ENCODE results near the gene FGR.

The FGR gene

DNA sequence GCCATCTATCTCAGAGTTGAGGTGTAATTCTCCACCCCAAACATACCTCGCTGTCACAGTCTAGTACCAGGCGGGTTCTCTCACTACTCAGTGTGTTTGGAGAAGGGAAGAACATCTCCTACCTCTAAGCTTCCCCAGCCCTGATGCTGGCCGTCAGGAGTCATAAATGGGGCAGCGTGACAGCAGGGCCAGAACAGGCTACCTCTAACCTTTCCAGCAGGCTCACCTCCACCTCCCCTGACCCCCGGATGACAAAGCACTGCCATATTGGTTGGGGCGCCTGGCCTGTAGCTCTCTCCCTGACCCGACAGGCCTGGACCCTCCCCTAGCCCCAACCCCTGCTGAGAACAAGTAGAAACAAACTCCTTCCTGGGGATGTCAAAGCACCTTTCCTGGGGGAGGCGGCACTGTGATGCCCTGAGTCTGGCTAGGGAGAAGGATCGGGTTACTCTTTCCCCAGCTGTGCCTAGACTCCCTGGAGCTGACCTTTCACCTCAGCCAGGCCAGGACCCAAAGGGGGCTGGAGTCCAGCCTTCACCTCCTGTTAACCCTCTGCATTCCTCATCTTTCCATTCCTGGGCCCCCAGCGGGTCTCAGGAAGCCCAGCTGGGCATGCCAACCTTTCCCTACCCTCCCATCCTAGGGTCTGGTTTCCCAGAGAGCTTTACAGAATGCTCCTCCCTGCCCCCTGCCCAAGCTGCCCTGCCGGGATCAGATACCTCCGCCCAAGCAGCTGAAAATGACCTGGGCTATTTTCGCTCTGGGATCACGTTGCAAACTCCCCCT is 65.3 kb downstream of the FGR start:
- Histone ChIP-seq H2AFZ (ENCODE audit: low read depth, low read length, severe bottlenecking) (no peak overlapping the region), H3K9ac (ENCODE audit: low read length) (no peak overlapping the region), H4K20me1 (ENCODE audit: low read depth, low read length) (no peaks in the 10 kb centered on the region), H3K36me3 (ENCODE audit: low read length) (no peaks in the 10 kb centered on the region), H3K9me2 (replicated peaks; ENCODE audit: insufficient read depth, low read length) (no peaks in the 10 kb centered on the region), H3K27ac (ENCODE audit: low read depth, low read length) (no peak overlapping the region), H3K4me3 (ENCODE audit: insufficient read depth, low read length, poor library complexity, severe bottlenecking) (no peak overlapping the region), H3K9me3 (ENCODE audit: insufficient read depth, low read length) (no peaks in the 10 kb centered on the region), H3F3A (ENCODE audit: insufficient read depth) (peaks cover 6% of the 10 kb centered on the region; the same call in 1 of the 2 replicates), H3K79me2 (ENCODE audit: insufficient read depth, low read length) (no peaks in the 10 kb centered on the region), H3K27me3 (ENCODE audit: low read length) (no peaks in the 10 kb centered on the region), H3K4me2 (ENCODE audit: low read depth, low read length, poor library complexity, severe bottlenecking) (no peak overlapping the region)
- TF ChIP-seq, protein P1, sequence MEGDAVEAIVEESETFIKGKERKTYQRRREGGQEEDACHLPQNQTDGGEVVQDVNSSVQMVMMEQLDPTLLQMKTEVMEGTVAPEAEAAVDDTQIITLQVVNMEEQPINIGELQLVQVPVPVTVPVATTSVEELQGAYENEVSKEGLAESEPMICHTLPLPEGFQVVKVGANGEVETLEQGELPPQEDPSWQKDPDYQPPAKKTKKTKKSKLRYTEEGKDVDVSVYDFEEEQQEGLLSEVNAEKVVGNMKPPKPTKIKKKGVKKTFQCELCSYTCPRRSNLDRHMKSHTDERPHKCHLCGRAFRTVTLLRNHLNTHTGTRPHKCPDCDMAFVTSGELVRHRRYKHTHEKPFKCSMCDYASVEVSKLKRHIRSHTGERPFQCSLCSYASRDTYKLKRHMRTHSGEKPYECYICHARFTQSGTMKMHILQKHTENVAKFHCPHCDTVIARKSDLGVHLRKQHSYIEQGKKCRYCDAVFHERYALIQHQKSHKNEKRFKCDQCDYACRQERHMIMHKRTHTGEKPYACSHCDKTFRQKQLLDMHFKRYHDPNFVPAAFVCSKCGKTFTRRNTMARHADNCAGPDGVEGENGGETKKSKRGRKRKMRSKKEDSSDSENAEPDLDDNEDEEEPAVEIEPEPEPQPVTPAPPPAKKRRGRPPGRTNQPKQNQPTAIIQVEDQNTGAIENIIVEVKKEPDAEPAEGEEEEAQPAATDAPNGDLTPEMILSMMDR (IDR thresholded peaks at IDR 0.05; ENCODE audit: insufficient read depth, low read length, poor library complexity, severe bottlenecking), result no peak
- TF ChIP-seq EZH2phosphoT487 (conservative IDR thresholded peaks at IDR 0.05; ENCODE audit: low read length), result no peak

- Histone ChIP-seq H3K4me2 (ENCODE audit: low read depth, low read length, poor library complexity, severe bottlenecking) (peak overlapping the region; percentile 40), H3K9me3 (ENCODE audit: insufficient read depth, low read length) (no peaks in the 10 kb centered on the region), H3K36me3 (ENCODE audit: low read length) (no peaks in the 10 kb centered on the region), H4K20me1 (ENCODE audit: low read depth, low read length) (no peaks in the 10 kb centered on the region), H3K4me3 (ENCODE audit: insufficient read depth, low read length, poor library complexity, severe bottlenecking) (no peak overlapping the region), H3K9me2 (replicated peaks; ENCODE audit: insufficient read depth, low read length) (no peaks in the 10 kb centered on the region), H3K27me3 (ENCODE audit: low read length) (no peaks in the 10 kb centered on the region), H3K27ac (ENCODE audit: low read depth, low read length) (no peak overlapping the region), H3K9ac (ENCODE audit: low read length) (peak overlapping the region; percentile 12; the same call in 1 of the 2 replicates), H2AFZ (ENCODE audit: low read depth, low read length, severe bottlenecking) (no peak overlapping the region), H3K79me2 (ENCODE audit: insufficient read depth, low read length) (no peaks in the 10 kb centered on the region), H3F3A (ENCODE audit: insufficient read depth) (peaks cover 6% of the 10 kb centered on the region; the same call in 1 of the 2 replicates)
- TF ChIP-seq, protein P1 (IDR thresholded peaks at IDR 0.05; ENCODE audit: insufficient read depth, low read length, poor library complexity, severe bottlenecking), result no peak
- no peak for TF ChIP-seq EZH2phosphoT487 (conservative IDR thresholded peaks at IDR 0.05; ENCODE audit: low read length)
Measured at GRCh38 chr1:27569088-27569460, 65.9 kb downstream of the FGR start.

DNA sequence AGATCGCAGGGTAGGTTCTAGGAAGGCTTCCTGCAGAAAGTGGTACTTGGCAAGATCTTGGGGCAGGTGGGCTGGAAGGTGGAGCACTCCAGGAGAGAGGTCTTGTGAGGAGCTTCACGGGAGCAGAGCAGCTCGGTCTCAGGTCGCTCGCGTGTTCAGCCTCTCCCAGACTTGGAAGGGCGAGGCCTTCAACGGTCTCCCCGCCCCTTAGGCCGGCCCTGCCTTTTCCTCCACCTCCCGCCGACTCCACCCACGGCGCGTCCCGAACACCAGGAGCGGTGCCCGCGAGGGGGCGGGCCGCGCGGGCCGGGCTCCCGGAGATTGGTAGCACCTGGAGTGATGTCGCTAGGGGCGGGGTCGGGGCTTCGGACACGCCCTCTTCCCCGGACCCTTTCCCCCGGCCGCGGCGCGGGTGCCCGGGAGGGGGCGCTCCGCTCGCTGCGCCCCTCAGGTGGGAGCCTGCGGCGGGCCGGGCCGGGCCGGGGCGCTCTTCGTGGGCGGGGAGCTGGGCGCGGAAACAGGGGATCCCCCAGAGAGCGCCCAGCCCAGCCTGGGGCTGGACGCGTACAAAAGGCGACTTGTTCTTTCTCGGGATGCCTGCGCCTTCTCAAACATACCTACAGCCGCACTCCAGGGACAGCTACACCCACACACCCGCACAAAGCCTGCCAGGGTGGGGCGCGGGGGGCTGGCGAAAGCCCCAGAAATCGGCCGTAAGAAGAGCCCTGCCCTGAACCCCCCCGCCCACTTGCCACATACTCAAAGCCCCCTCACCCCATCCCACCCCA is 66.5 kb downstream of the FGR start:
- peak overlapping the region; percentile 12; the same call in 1 of the 2 replicates for H3K9ac ChIP-seq (ENCODE audit: low read length)
- no peak overlapping the region for H3K27ac ChIP-seq (ENCODE audit: low read depth, low read length)
- peak overlapping the region; percentile 18 for H3K4me3 ChIP-seq (ENCODE audit: insufficient read depth, low read length, poor library complexity, severe bottlenecking)

More for the DNA sequence above, 66.5 kb downstream of the FGR start:
- Histone ChIP-seq H3K9me3 (ENCODE audit: insufficient read depth, low read length) (no peaks in the 10 kb centered on the region), H3K27me3 (ENCODE audit: low read length) (no peaks in the 10 kb centered on the region), H4K20me1 (ENCODE audit: low read depth, low read length) (no peaks in the 10 kb centered on the region), H3F3A (ENCODE audit: insufficient read depth) (peaks cover 6% of the 10 kb centered on the region; the same call in 1 of the 2 replicates), H3K9me2 (replicated peaks; ENCODE audit: insufficient read depth, low read length) (no peaks in the 10 kb centered on the region), H3K4me2 (ENCODE audit: low read depth, low read length, poor library complexity, severe bottlenecking) (peak overlapping the region; percentile 40), H3K79me2 (ENCODE audit: insufficient read depth, low read length) (no peaks in the 10 kb centered on the region), H2AFZ (ENCODE audit: low read depth, low read length, severe bottlenecking) (no peak overlapping the region), H3K36me3 (ENCODE audit: low read length) (no peaks in the 10 kb centered on the region)
- TF ChIP-seq, protein P1 (IDR thresholded peaks at IDR 0.05; ENCODE audit: insufficient read depth, low read length, poor library complexity, severe bottlenecking), result peak; percentile 82
- TF ChIP-seq EZH2phosphoT487 (conservative IDR thresholded peaks at IDR 0.05; ENCODE audit: low read length), result no peak

All from SU-DHL-6 (cell line).